Measurements from ENCODE around the gene BTBD16.

- no peak for TF ChIP-seq POLR2AphosphoS5 (IDR thresholded peaks at IDR 0.05; ENCODE audit: low read depth, low read length)
- no peak for TF ChIP-seq POLR2A (IDR thresholded peaks at IDR 0.05; ENCODE audit: low read depth, low read length)
Measured at GRCh38 chr10:122286867-122287266, 15.8 kb downstream of the BTBD16 start.

All from GM12892 (cell line).